Ovary (tissue), 9 donors: ENCODE data around the gene ANLN. TPM values are rescaled to one million over a fixed set of nuclear protein-coding genes. Genes with fewer than 3 reads are reported as not detected.
A peak's percentile ranks its signal among the peaks of the same experiment; 100 is the strongest.

ENCODE experiments used
- DNase-seq, 5 donors: peaks; one replicate each; pipeline ENCODE4 v3.0.0-alpha.2; 2019 to 2020
- H3K27ac ChIP-seq, 2 donors: fragments of 200-600 bp; one replicate each; pipeline versions ENCODE4 v1.5.1 to v1.8.0; 2019 to 2022
- H3K27me3 ChIP-seq: fragments of 200-600 bp; one replicate; pipeline ENCODE4 v1.8.0; 2022
- H3K36me3 ChIP-seq: fragments of 200-600 bp; sonication (generic); one replicate; pipeline ENCODE4 v1.5.1; 2019
- H3K4me1 ChIP-seq: one replicate; pipeline ENCODE4 v1.8.1; 2013; ENCODE audit warnings: mild to moderate bottlenecking, moderate library complexity; ENCODE audit not compliant: insufficient read depth
- H3K4me3 ChIP-seq: fragments of 200-600 bp; sonication (generic); one replicate; pipeline ENCODE4 v1.5.1; 2017
- H3K9me3 ChIP-seq, 2 donors: fragments of 200-600 bp in 1 of 2; sonication (generic) in 1 of 2; one replicate each; pipeline versions ENCODE4 v1.5.1 to v1.8.1; 2013 to 2019; ENCODE audit warnings: mild to moderate bottlenecking in 1 of 2, moderate library complexity in 1 of 2
- CTCF ChIP-seq, 3 donors: fragments of 450-650 bp in 2 of 3; fragments of 200-600 bp in 1 of 3; IDR thresholded peaks; one replicate each; pipeline versions ENCODE4 v1.5.1 to v1.8.0; 2016 to 2022; ENCODE audit warnings: antibody characterized with exemption in 3 of 3, mild to moderate bottlenecking in 1 of 3
- EP300 ChIP-seq: sonication (generic); formaldehyde crosslinking; IDR thresholded peaks from one replicate; pipeline ENCODE4 v1.6.1; 2017; ENCODE audit warnings: antibody characterized with exemption
- POLR2A ChIP-seq: fragments of 450-650 bp; IDR thresholded peaks from one replicate; pipeline ENCODE4 v1.6.1; 2017; ENCODE audit warnings: antibody characterized with exemption, mild to moderate bottlenecking, moderate library complexity
- WGBS, 3 donors: extraction: QIAGEN DNeasy Blood & Tissue Kit in 1 of 3; methylation state at CpG; one replicate each; pipeline versions ENCODE4 v1.1.5 to v1.1.7; 2013 to 2017; 5-methylcytosine and 5-hydroxymethylcytosine counted together
- intact Hi-C, 4 donors: fragments of 100-400 bp; cut with DNase I; formaldehyde crosslinking; loops; one replicate each; pipeline versions ENCODE4 v1.11.0 to v1.15.1; 2022 to 2023
- polyA plus RNA-seq, 2 donors: library from polyadenylated mRNA; stranded (reverse); fragments of 200-250 nt in 1 of 2; fragments of 350-450 nt in 1 of 2; fragmentation: Illumina TruSeq in 1 of 2; extraction: RNeasy Lipid Tissue Mini Kit (QIAGEN cat#74804) in 1 of 2; gene quantifications; one replicate each; pipeline ENCODE4 v1.2.3, GENCODE V29; 2013 to 2014
- total RNA-seq, 7 donors: library from RNA; depleted of rRNA in 2 of 7; stranded (reverse); fragments of >200 nt in 2 of 7; fragmentation: NEBNext Ultra II Directional in 3 of 7; extraction: Animal tissue kit (Norgen Biotek cat#: 25700) in 3 of 7; gene quantifications; one replicate each; pipeline versions ENCODE4 v1.1.0 to v1.2.4, GENCODE V29; 2016 to 2023
- donor health status: DM: no; HTN: no; CAD: no; lungs with moderate emphysema.
- donor health status: DM: no; HTN: no; CAD: no.
- donor health status: Bipolar disorder and iron deficiency.
- donor health status: DM: yes; HTN: yes; CAD: no.
- donor health status: DM: no; HTN: no; CAD: no.
- donor health status: DM: yes; HTN: yes; CAD: no.

The ANLN gene
- total and polyA plus RNA-seq, 9 donors, result 0.50 to 6.0 (median 2.6) TPM

- Histone ChIP-seq H3K27me3 (no peaks in the 10 kb centered on the region), H3K36me3 (no peaks in the 10 kb centered on the region), H3K9me3 (no peaks in the 10 kb centered on the region), H3K27ac (no peak overlapping the region), H3K4me3 (no peak overlapping the region), H3K4me1 (no peaks in the 10 kb centered on the region)
- no peak for TF ChIP-seq EP300
- no peak for TF ChIP-seq CTCF (IDR thresholded peaks at IDR 0.05)
- no peak for TF ChIP-seq POLR2A
- WGBS, 3 donors, result 94 to 98% (median 98%) methylated on average over 1 of the region's 1 CpG
- no peak for DNase-seq
- intact Hi-C loops, result no loop called here
Observed at GRCh38 chr7:36363515-36363914, 26.1 kb upstream of the ANLN start.

- DNase-seq, result no peak
- peak overlapping the region; percentile 66 for H3K4me3 ChIP-seq
- no peaks in the 10 kb centered on the region for H3K36me3 ChIP-seq
- intact Hi-C loops, result no loop called here
- H3K27me3 ChIP-seq, result no peaks in the 10 kb centered on the region
- H3K4me1 ChIP-seq, result no peaks in the 10 kb centered on the region
- 14 to 39% (median 21%) methylated on average over 12 of the region's 12 CpGs for WGBS, 3 donors
- no peaks in the 10 kb centered on the region for H3K9me3 ChIP-seq
- no peak for TF ChIP-seq POLR2A
- no peak for TF ChIP-seq CTCF (IDR thresholded peaks at IDR 0.05)
- peak overlapping the region; percentile 80 to 83 for H3K27ac ChIP-seq
Observed at GRCh38 chr7:36366005-36366717, 23.5 kb upstream of the ANLN start.

GRCh38 chr7:36366718-36367560 is 22.7 kb upstream of the ANLN start:
- H3K9me3 ChIP-seq, result no peaks in the 10 kb centered on the region
- no peaks in the 10 kb centered on the region for H3K36me3 ChIP-seq
- TF ChIP-seq EP300 (no peak), CTCF (IDR thresholded peaks at IDR 0.05) (peak; percentile 91 to 98 (median 96)), POLR2A (peak; percentile 69)
- peak overlapping the region; percentile 80 to 83 for H3K27ac ChIP-seq
- H3K4me1 ChIP-seq, result no peaks in the 10 kb centered on the region
- peak overlapping the region; percentile 66 for H3K4me3 ChIP-seq
- peak; percentile 88 to 96 (median 93) for DNase-seq
- intact Hi-C loops, result no loop called here
- H3K27me3 ChIP-seq, result no peaks in the 10 kb centered on the region
- 0% methylated on average over 30 to 96 of the region's 96 CpGs for WGBS, 3 donors

GRCh38 chr7:36367561-36368077 is 22.0 kb upstream of the ANLN start:
- DNase-seq, result peak in 3 of 5 donors; percentile 42 to 47 (median 45)
- peak overlapping the region; percentile 66 for H3K4me3 ChIP-seq
- H3K27me3 ChIP-seq, result no peaks in the 10 kb centered on the region
- intact Hi-C loops, result no loop called here
- no peaks in the 10 kb centered on the region for H3K36me3 ChIP-seq
- H3K9me3 ChIP-seq, result no peaks in the 10 kb centered on the region
- peak overlapping the region in 1 of 2 donors; percentile 80 for H3K27ac ChIP-seq
- WGBS, 3 donors, result 68 to 70% (median 69%) methylated on average over 16 of the region's 16 CpGs
- no peaks in the 10 kb centered on the region for H3K4me1 ChIP-seq
- no peak for TF ChIP-seq POLR2A
- no peak for TF ChIP-seq EP300
- no peak for TF ChIP-seq CTCF (IDR thresholded peaks at IDR 0.05)
